CD14-positive monocyte (primary cell): ENCODE measurements around the gene PXDN. TPM values are rescaled to one million over a fixed set of nuclear protein-coding genes. Genes with fewer than 3 reads are reported as not detected.

Source experiments
- DNase-seq, 3 donors: peaks; one replicate each; pipeline ENCODE4 v3.0.0-alpha.2; 2011 to 2022
- H2AFZ ChIP-seq: 2 replicates; pipeline ENCODE4 v1.6.0; 2012; ENCODE audit warnings: mild to moderate bottlenecking, low read depth, low read length, inconsistent platforms; ENCODE audit not compliant: insufficient read depth, poor library complexity, severe bottlenecking
- H3K27ac ChIP-seq, 2 donors: 1 replicate in 1 of 2; 2 replicates in 1 of 2; pipeline ENCODE4 v1.5.1; 2012 to 2013; ENCODE audit warnings: low read length in 2 of 2, control low read depth in 1 of 2, inconsistent platforms in 1 of 2, low read depth in 1 of 2, mild to moderate bottlenecking in 1 of 2
- H3K27me3 ChIP-seq, 2 donors: one replicate each; pipeline versions ENCODE4 v1.6.0 to v1.6.1; 2011 to 2013; ENCODE audit warnings: low read length in 2 of 2; ENCODE audit not compliant: control insufficient read depth in 2 of 2, insufficient read depth in 2 of 2
- H3K36me3 ChIP-seq, 2 donors: replicated peaks in 1 of 2; 1 replicate in 1 of 2; 2 replicates in 1 of 2; pipeline versions ENCODE4 v1.5.1 to v1.6.1; 2012 to 2013; ENCODE audit warnings: low read length in 2 of 2, control low read depth in 1 of 2, inconsistent platforms in 1 of 2, mild to moderate bottlenecking in 1 of 2; ENCODE audit not compliant: insufficient read depth in 2 of 2, control insufficient read depth in 1 of 2
- H3K4me1 ChIP-seq, 2 donors: 1 replicate in 1 of 2; 2 replicates in 1 of 2; pipeline versions ENCODE4 v1.5.1 to v1.6.1; 2012 to 2013; ENCODE audit warnings: low read length in 2 of 2, control low read depth in 1 of 2, inconsistent platforms in 1 of 2, mild to moderate bottlenecking in 1 of 2, moderate library complexity in 1 of 2; ENCODE audit not compliant: insufficient read depth in 2 of 2, control insufficient read depth in 1 of 2
- H3K4me2 ChIP-seq: replicated peaks from 2 replicates; pipeline ENCODE3; 2012; ENCODE audit warnings: low read length, moderate library complexity, mild to moderate bottlenecking; ENCODE audit not compliant: poor library complexity, severe bottlenecking; ENCODE audit errors: extremely low read depth
- H3K4me3 ChIP-seq, 3 experiments: fragments of 200-600 bp in 1 of 3; sonication (generic) in 1 of 3; replicated peaks in 1 of 3; 1 replicate in 2 of 3; 2 replicates in 1 of 3; pipeline ENCODE4 v1.5.1; 2011 to 2013; ENCODE audit warnings: low read length in 3 of 3, mild to moderate bottlenecking in 3 of 3, control low read depth in 2 of 3, low read depth in 2 of 3, inconsistent platforms in 1 of 3, moderate library complexity in 1 of 3
- H3K79me2 ChIP-seq: 2 replicates; pipeline ENCODE4 v1.6.0; 2012; ENCODE audit warnings: mild to moderate bottlenecking, control low read depth, inconsistent platforms, low read length, moderate library complexity; ENCODE audit not compliant: insufficient read depth
- H3K9ac ChIP-seq: 2 replicates; pipeline ENCODE4 v1.6.0; 2017; ENCODE audit warnings: low read length, mild to moderate bottlenecking; ENCODE audit not compliant: insufficient read depth, poor library complexity, severe bottlenecking
- H3K9me3 ChIP-seq, 2 donors: replicated peaks in 1 of 2; 1 replicate in 1 of 2; 2 replicates in 1 of 2; pipeline versions ENCODE4 v1.5.1 to v1.6.1; 2012 to 2013; ENCODE audit warnings: low read length in 2 of 2, control low read depth in 1 of 2; ENCODE audit not compliant: control insufficient read depth in 1 of 2, insufficient read depth in 1 of 2
- H4K20me1 ChIP-seq: 2 replicates; pipeline ENCODE4 v1.6.0; 2012; ENCODE audit warnings: mild to moderate bottlenecking, low read length, control low read depth, moderate library complexity; ENCODE audit not compliant: insufficient read depth
- H3K27ac Mint-ChIP-seq, 7 donors: one replicate each; pipeline ENCODE4 v1.8.0; 2020; ENCODE audit warnings: mild to moderate bottlenecking in 7 of 7, mixed read lengths in 7 of 7, moderate library complexity in 6 of 7, inconsistent platforms in 2 of 7
- H3K27me3 Mint-ChIP-seq, 3 donors: one replicate each; pipeline ENCODE4 v1.8.0; 2021 to 2022; ENCODE audit warnings: low read depth in 3 of 3, mild to moderate bottlenecking in 3 of 3, mixed read lengths in 3 of 3, moderate library complexity in 3 of 3, inconsistent platforms in 1 of 3
- H3K36me3 Mint-ChIP-seq, 2 donors: one replicate each; pipeline ENCODE4 v1.8.0; 2020; ENCODE audit warnings: mixed read lengths in 2 of 2, inconsistent platforms in 1 of 2, mild to moderate bottlenecking in 1 of 2
- H3K4me1 Mint-ChIP-seq: one replicate; pipeline ENCODE4 v1.8.0; 2020; ENCODE audit warnings: mild to moderate bottlenecking, mixed read lengths
- H3K4me3 Mint-ChIP-seq, 2 donors: one replicate each; pipeline ENCODE4 v1.8.0; 2020; ENCODE audit warnings: mild to moderate bottlenecking in 2 of 2, mixed read lengths in 2 of 2, moderate library complexity in 1 of 2
- H3K9me3 Mint-ChIP-seq, 7 donors: one replicate each; pipeline ENCODE4 v1.8.0; 2020 to 2022; ENCODE audit warnings: mixed read lengths in 7 of 7, mild to moderate bottlenecking in 6 of 7, moderate library complexity in 6 of 7, inconsistent platforms in 2 of 7
- CTCF ChIP-seq: fragments of 200-600 bp; IDR thresholded peaks from one replicate; pipeline ENCODE4 v1.8.0; 2022; ENCODE audit warnings: antibody characterized with exemption, mild to moderate bottlenecking
- WGBS: methylation state at CpG from one replicate; pipeline ENCODE4 v1.1.5; 2013; ENCODE audit warnings: missing lambda C conversion rate; ENCODE audit not compliant: insufficient coverage; 5-methylcytosine and 5-hydroxymethylcytosine counted together
- intact Hi-C, 2 donors: fragments of 100-400 bp; cut with micrococcal nuclease; formaldehyde crosslinking; loops; one replicate each; pipeline versions ENCODE4 v1.15.0 to v1.15.1; 2023
- polyA plus RNA-seq, 3 donors: library from polyadenylated mRNA; depleted of rRNA in 1 of 3; unstranded in 2 of 3; stranded (reverse) in 1 of 3; fragments of 300-500 nt in 2 of 3; fragments of >200 nt in 1 of 3; fragmentation: Illumina TruSeq in 2 of 3; gene quantifications; 1 replicate in 2 of 3; 2 replicates in 1 of 3; pipeline ENCODE4 v1.2.3, GENCODE V29; 2012 to 2021

Gene PXDN
- polyA plus RNA-seq, 3 donors, result not detected

- intact Hi-C loops, result no loop called here
- no peaks in the 10 kb centered on the region for H3K27me3 ChIP-seq
- no peak for DNase-seq
- no peaks in the 10 kb centered on the region for H4K20me1 ChIP-seq
- no peak for TF ChIP-seq CTCF
- H3K4me1 ChIP-seq, result no peaks in the 10 kb centered on the region
- no peaks in the 10 kb centered on the region for H3K79me2 ChIP-seq
- H3K9ac ChIP-seq, result no peak overlapping the region
- no peak overlapping the region for H3K4me3 ChIP-seq
- peaks cover 0 to 5% (median 3%) of the 10 kb centered on the region in 7 donors for H3K9me3 Mint-ChIP-seq
- H3K36me3 Mint-ChIP-seq, result no peaks in the 10 kb centered on the region
- no peak overlapping the region for H3K4me2 ChIP-seq
- H2AFZ ChIP-seq, result no peak overlapping the region
- no peak overlapping the region for H3K27ac ChIP-seq
- peaks cover 0 to 5% (median 2%) of the 10 kb centered on the region in 3 donors for H3K27me3 Mint-ChIP-seq
- 96% methylated on average over 6 of the region's 7 CpGs for WGBS
- H3K4me1 Mint-ChIP-seq, result no peaks in the 10 kb centered on the region
- H3K36me3 ChIP-seq, result no peaks in the 10 kb centered on the region
- H3K9me3 ChIP-seq, result no peaks in the 10 kb centered on the region
- no peak overlapping the region for H3K4me3 Mint-ChIP-seq
- no peak overlapping the region for H3K27ac Mint-ChIP-seq
Observed at GRCh38 chr2:1702186-1702565, 42.1 kb downstream of the PXDN start.

- H3K27ac Mint-ChIP-seq, result peak overlapping the region in 1 of 7 donors; percentile 33
- no peak overlapping the region for H3K27ac ChIP-seq
- no peaks in the 10 kb centered on the region for H4K20me1 ChIP-seq
- no peak overlapping the region for H2AFZ ChIP-seq
- H3K27me3 ChIP-seq, result no peaks in the 10 kb centered on the region
- H3K36me3 Mint-ChIP-seq, result no peaks in the 10 kb centered on the region
- no peak for DNase-seq
- H3K4me3 ChIP-seq, result no peak overlapping the region
- no peaks in the 10 kb centered on the region for H3K4me1 Mint-ChIP-seq
- H3K4me2 ChIP-seq, result no peak overlapping the region
- intact Hi-C loops, result no loop called here
- 95% methylated on average over 14 of the region's 20 CpGs for WGBS
- no peaks in the 10 kb centered on the region for H3K36me3 ChIP-seq
- H3K4me3 Mint-ChIP-seq, result no peak overlapping the region
- no peak for TF ChIP-seq CTCF
- peaks cover 0 to 3% of the 10 kb centered on the region in 2 donors for H3K9me3 ChIP-seq
- H3K4me1 ChIP-seq, result no peaks in the 10 kb centered on the region
- H3K9me3 Mint-ChIP-seq, result peaks cover 0 to 7% (median 3%) of the 10 kb centered on the region in 7 donors
- H3K79me2 ChIP-seq, result no peaks in the 10 kb centered on the region
- no peak overlapping the region for H3K9ac ChIP-seq
- peaks cover 0 to 5% (median 0%) of the 10 kb centered on the region in 3 donors for H3K27me3 Mint-ChIP-seq
Observed at GRCh38 chr2:1701556-1702185, 42.6 kb downstream of the PXDN start.
